ENCODE results near the gene MCMBP. TPM values are rescaled to one million over a fixed set of nuclear protein-coding genes. Genes with fewer than 3 reads are reported as not detected.
A peak's percentile ranks its signal among the peaks of the same experiment; 100 is the strongest.

Gene MCMBP
- total RNA-seq, 1 donor from 2014 or later, result 42.9 TPM

- TF ChIP-seq CTCF (IDR thresholded peaks at IDR 0.05; ENCODE audit: unreplicated experiment), result no peak
- Mint-ChIP-seq H3K27ac (no peak overlapping the region), H3K4me1 (peaks cover 9% of the 10 kb centered on the region), H3K9me3 (no peaks in the 10 kb centered on the region), H3K27me3 (ENCODE audit: low read depth) (no peaks in the 10 kb centered on the region), H3K36me3 (peaks cover 12% of the 10 kb centered on the region), H3K4me3 (no peak overlapping the region)
- DNase-seq (ENCODE audit: low spot score in 2 of 2, unreplicated experiment in 2 of 2), result no peak
Measured at GRCh38 chr10:119806334-119807130, 66.1 kb downstream of the MCMBP start.

- Mint-ChIP-seq H3K27ac (peak overlapping the region; percentile 43), H3K4me1 (peaks cover 9% of the 10 kb centered on the region)
- no peak for DNase-seq (ENCODE audit: low spot score in 2 of 2, unreplicated experiment in 2 of 2)
Measured at GRCh38 chr10:119805702-119806230, 66.9 kb downstream of the MCMBP start.

GRCh38 chr10:119803264-119803663 lies 69.4 kb downstream of the MCMBP start:
- H3K4me1 Mint-ChIP-seq, result peaks cover 14% of the 10 kb centered on the region
- no peak for DNase-seq (ENCODE audit: low spot score in 2 of 2, unreplicated experiment in 2 of 2)
- no peak overlapping the region for H3K4me3 Mint-ChIP-seq
- H3K36me3 Mint-ChIP-seq, result peaks cover 12% of the 10 kb centered on the region
- H3K27ac Mint-ChIP-seq, result peak overlapping the region; percentile 39
- no peaks in the 10 kb centered on the region for H3K27me3 Mint-ChIP-seq (ENCODE audit: low read depth)
- H3K9me3 Mint-ChIP-seq, result no peaks in the 10 kb centered on the region
- no peak for TF ChIP-seq CTCF (IDR thresholded peaks at IDR 0.05; ENCODE audit: unreplicated experiment)

More at GRCh38 chr10:119805702-119806230, 66.9 kb downstream of the MCMBP start:
- Mint-ChIP-seq H3K27me3 (ENCODE audit: low read depth) (no peaks in the 10 kb centered on the region), H3K4me3 (no peak overlapping the region), H3K9me3 (no peaks in the 10 kb centered on the region), H3K36me3 (peaks cover 12% of the 10 kb centered on the region)
- TF ChIP-seq CTCF (IDR thresholded peaks at IDR 0.05; ENCODE audit: unreplicated experiment), result no peak

GRCh38 chr10:119801998-119802538 lies 70.6 kb downstream of the MCMBP start:
- Mint-ChIP-seq H3K36me3 (peaks cover 14% of the 10 kb centered on the region), H3K4me1 (peaks cover 14% of the 10 kb centered on the region), H3K27ac (no peak overlapping the region), H3K9me3 (no peaks in the 10 kb centered on the region), H3K27me3 (ENCODE audit: low read depth) (no peaks in the 10 kb centered on the region), H3K4me3 (no peak overlapping the region)
- no peak for DNase-seq (ENCODE audit: low spot score in 2 of 2, unreplicated experiment in 2 of 2)
- TF ChIP-seq CTCF (IDR thresholded peaks at IDR 0.05; ENCODE audit: unreplicated experiment), result no peak

- no peak for DNase-seq (ENCODE audit: low spot score in 2 of 2, unreplicated experiment in 2 of 2)
- Mint-ChIP-seq H3K4me1 (peaks cover 14% of the 10 kb centered on the region), H3K4me3 (no peak overlapping the region), H3K36me3 (peaks cover 19% of the 10 kb centered on the region), H3K27me3 (ENCODE audit: low read depth) (no peaks in the 10 kb centered on the region), H3K9me3 (no peaks in the 10 kb centered on the region), H3K27ac (no peak overlapping the region)
- no peak for TF ChIP-seq CTCF (IDR thresholded peaks at IDR 0.05; ENCODE audit: unreplicated experiment)
Measured at GRCh38 chr10:119801176-119801575, 71.5 kb downstream of the MCMBP start.

Measured in mesothelial cell of epicardium (in vitro differentiated cells).